Measurements from ENCODE around the gene GNAI1. TPM values are rescaled to one million over a fixed set of nuclear protein-coding genes. Genes with fewer than 3 reads are reported as not detected.

The GNAI1 gene
- total and polyA plus RNA-seq, 10 of the 15 experiments (the other 5 are each of a cell fraction or from before 2014, with no cell fraction given), result not detected

DNA sequence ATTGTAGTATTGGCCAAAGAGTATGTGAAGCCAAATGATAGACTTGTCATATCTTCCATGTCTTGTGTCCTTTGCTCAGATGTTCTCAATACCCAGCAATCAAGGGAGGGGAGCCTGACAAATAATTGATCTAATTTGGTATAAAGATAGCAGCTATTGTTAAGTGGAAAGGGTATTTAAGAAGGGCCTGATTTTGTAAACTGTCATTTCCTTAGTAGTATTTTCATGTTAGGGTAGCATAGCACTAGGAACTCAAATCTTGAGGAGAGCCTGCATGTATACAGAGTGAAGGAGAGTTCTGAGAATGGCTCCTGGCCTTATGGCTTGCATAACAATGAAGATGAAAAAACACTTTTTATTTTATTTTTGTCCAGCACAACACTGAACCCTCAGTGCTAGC, 53.1 kb downstream of the GNAI1 start:
- Histone ChIP-seq H3K27me3 (replicated peaks in 1 of 2; ENCODE audit: control insufficient read depth in 2 of 2, insufficient read depth in 2 of 2, low read length in 1 of 2) (no peaks in the 10 kb centered on the region), H3K4me2 (ENCODE audit: control insufficient read depth, insufficient read depth) (no peak overlapping the region), H4K20me1 (ENCODE audit: control insufficient read depth, insufficient read depth) (no peaks in the 10 kb centered on the region), H2AFZ (ENCODE audit: control insufficient read depth, low read depth, low read length) (no peak overlapping the region), H3K9ac (ENCODE audit: control insufficient read depth, insufficient read depth, low read length) (no peak overlapping the region), H3K4me1 (ENCODE audit: control insufficient read depth, insufficient read depth, low read length) (no peaks in the 10 kb centered on the region), H3K36me3 (ENCODE audit: control insufficient read depth in 2 of 2, insufficient read depth in 2 of 2, low read length in 1 of 2) (no peaks in the 10 kb centered on the region), H3K79me2 (ENCODE audit: control insufficient read depth, insufficient read depth, low read length) (no peaks in the 10 kb centered on the region), H3K9me3 (replicated peaks; ENCODE audit: control insufficient read depth, insufficient read depth, low read length) (no peaks in the 10 kb centered on the region), H3K27ac (ENCODE audit: control insufficient read depth, insufficient read depth) (no peak overlapping the region), H3K4me3 (no peak overlapping the region)
- no TSS peak for BruUV-seq (replicated peaks)
- CTCF ChIA-PET, result interaction anchor here (1.1 kb wide), 1 partner anchor 11 kb away, joined by 3 read pairs; no protein-coding TSS in a partner anchor
- in situ Hi-C loops (cut with MboI) (no loop called here), intact Hi-C loops (cut with micrococcal nuclease; ENCODE audit: unreplicated experiment) (no loop called here)
- TF ChIP-seq EGR1 (IDR thresholded peaks at IDR 0.05; ENCODE audit: borderline replicate concordance in 1 of 2, low read depth in 2 of 2, low read length in 2 of 2) (no peak), ZNF24 (IDR thresholded peaks at IDR 0.05) (no peak), CHD1 (IDR thresholded peaks at IDR 0.05; ENCODE audit: low read depth, low read length) (no peak), NBN (IDR thresholded peaks at IDR 0.05) (no peak)
- TF ChIP-seq, protein P1, sequence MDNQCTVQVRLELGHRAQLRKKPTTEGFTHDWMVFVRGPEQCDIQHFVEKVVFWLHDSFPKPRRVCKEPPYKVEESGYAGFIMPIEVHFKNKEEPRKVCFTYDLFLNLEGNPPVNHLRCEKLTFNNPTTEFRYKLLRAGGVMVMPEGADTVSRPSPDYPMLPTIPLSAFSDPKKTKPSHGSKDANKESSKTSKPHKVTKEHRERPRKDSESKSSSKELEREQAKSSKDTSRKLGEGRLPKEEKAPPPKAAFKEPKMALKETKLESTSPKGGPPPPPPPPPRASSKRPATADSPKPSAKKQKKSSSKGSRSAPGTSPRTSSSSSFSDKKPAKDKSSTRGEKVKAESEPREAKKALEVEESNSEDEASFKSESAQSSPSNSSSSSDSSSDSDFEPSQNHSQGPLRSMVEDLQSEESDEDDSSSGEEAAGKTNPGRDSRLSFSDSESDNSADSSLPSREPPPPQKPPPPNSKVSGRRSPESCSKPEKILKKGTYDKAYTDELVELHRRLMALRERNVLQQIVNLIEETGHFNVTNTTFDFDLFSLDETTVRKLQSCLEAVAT (IDR thresholded peaks at IDR 0.05), result no peak
- DNase-seq (ENCODE audit: low read depth, low spot score), result no peak
- POLR2A ChIA-PET, result no interaction called here
- FAIRE-seq, result no peak
- SMC1A ChIA-PET (ENCODE audit: uncharacterized antibody, unreplicated experiment), result no interaction called here
- RAD21 ChIA-PET (ENCODE audit: unreplicated experiment), result no interaction called here
- no peak for ATAC-seq

DNA sequence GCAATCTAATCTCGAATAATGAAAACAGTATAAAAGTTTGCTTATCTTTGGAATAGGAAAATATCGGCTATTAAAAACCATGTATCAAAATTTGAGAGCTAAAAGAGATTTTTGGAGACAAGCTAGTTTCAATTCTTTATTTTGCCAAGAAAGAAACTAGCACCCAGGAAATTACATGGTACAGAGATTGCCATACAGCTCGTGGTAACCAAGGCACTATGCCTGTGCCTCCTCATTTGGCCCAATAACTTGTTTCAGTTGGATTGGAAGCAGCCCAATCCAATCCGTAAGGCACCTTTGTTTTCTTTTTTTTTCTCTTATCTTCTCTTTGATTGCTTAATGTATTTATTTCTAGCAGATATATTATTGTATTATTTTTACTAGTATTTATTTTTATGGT, 55.0 kb downstream of the GNAI1 start:
- FAIRE-seq (no peak), ATAC-seq (no peak), DNase-seq (ENCODE audit: low read depth, low spot score) (no peak)
- in situ Hi-C loops (cut with MboI), result no loop called here
- CTCF ChIA-PET, result no interaction called here
- H4K20me1 ChIP-seq (ENCODE audit: control insufficient read depth, insufficient read depth), result no peaks in the 10 kb centered on the region
- no peaks in the 10 kb centered on the region for H3K4me1 ChIP-seq (ENCODE audit: control insufficient read depth, insufficient read depth, low read length)
- RAD21 ChIA-PET (ENCODE audit: unreplicated experiment), result no interaction called here
- POLR2A ChIA-PET, result interaction anchor here (0.6 kb wide), 1 partner anchor 62 kb away, joined by 5 read pairs; no protein-coding TSS in a partner anchor
- no TSS peak for BruUV-seq (replicated peaks)
- H3K4me2 ChIP-seq (ENCODE audit: control insufficient read depth, insufficient read depth), result no peak overlapping the region
- H2AFZ ChIP-seq (ENCODE audit: control insufficient read depth, low read depth, low read length), result no peak overlapping the region
- H3K27ac ChIP-seq (ENCODE audit: control insufficient read depth, insufficient read depth), result no peak overlapping the region
- intact Hi-C loops (cut with micrococcal nuclease; ENCODE audit: unreplicated experiment), result no loop called here
- H3K79me2 ChIP-seq (ENCODE audit: control insufficient read depth, insufficient read depth, low read length), result no peaks in the 10 kb centered on the region
- H3K36me3 ChIP-seq (ENCODE audit: control insufficient read depth in 2 of 2, insufficient read depth in 2 of 2, low read length in 1 of 2), result no peaks in the 10 kb centered on the region
- no peaks in the 10 kb centered on the region for H3K9me3 ChIP-seq (replicated peaks; ENCODE audit: control insufficient read depth, insufficient read depth, low read length)
- H3K4me3 ChIP-seq, result no peak overlapping the region
- H3K27me3 ChIP-seq (replicated peaks in 1 of 2; ENCODE audit: control insufficient read depth in 2 of 2, insufficient read depth in 2 of 2, low read length in 1 of 2), result no peaks in the 10 kb centered on the region
- SMC1A ChIA-PET (ENCODE audit: uncharacterized antibody, unreplicated experiment), result no interaction called here
- WGBS (ENCODE audit: insufficient coverage, insufficient replicate concordance, low lambda C conversion rate, missing lambda C conversion rate), result 43% methylated on average over 4 of the region's 4 CpGs
- H3K9ac ChIP-seq (ENCODE audit: control insufficient read depth, insufficient read depth, low read length), result no peak overlapping the region
- TF ChIP-seq, protein P2, sequence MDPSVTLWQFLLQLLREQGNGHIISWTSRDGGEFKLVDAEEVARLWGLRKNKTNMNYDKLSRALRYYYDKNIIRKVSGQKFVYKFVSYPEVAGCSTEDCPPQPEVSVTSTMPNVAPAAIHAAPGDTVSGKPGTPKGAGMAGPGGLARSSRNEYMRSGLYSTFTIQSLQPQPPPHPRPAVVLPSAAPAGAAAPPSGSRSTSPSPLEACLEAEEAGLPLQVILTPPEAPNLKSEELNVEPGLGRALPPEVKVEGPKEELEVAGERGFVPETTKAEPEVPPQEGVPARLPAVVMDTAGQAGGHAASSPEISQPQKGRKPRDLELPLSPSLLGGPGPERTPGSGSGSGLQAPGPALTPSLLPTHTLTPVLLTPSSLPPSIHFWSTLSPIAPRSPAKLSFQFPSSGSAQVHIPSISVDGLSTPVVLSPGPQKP (IDR thresholded peaks at IDR 0.05; ENCODE audit: low read depth, low read length), result no peak
- TF ChIP-seq STAT1 (conservative IDR thresholded peaks at IDR 0.05), result no peak
- TF ChIP-seq, protein P3, sequence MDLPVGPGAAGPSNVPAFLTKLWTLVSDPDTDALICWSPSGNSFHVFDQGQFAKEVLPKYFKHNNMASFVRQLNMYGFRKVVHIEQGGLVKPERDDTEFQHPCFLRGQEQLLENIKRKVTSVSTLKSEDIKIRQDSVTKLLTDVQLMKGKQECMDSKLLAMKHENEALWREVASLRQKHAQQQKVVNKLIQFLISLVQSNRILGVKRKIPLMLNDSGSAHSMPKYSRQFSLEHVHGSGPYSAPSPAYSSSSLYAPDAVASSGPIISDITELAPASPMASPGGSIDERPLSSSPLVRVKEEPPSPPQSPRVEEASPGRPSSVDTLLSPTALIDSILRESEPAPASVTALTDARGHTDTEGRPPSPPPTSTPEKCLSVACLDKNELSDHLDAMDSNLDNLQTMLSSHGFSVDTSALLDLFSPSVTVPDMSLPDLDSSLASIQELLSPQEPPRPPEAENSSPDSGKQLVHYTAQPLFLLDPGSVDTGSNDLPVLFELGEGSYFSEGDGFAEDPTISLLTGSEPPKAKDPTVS (IDR thresholded peaks at IDR 0.05; ENCODE audit: low read depth, low read length), result no peak
- TF ChIP-seq, protein P4, sequence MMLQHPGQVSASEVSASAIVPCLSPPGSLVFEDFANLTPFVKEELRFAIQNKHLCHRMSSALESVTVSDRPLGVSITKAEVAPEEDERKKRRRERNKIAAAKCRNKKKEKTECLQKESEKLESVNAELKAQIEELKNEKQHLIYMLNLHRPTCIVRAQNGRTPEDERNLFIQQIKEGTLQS (IDR thresholded peaks at IDR 0.05; ENCODE audit: borderline replicate concordance, extremely low read depth, low read depth, low read length), result no peak
- no peak for TF ChIP-seq HDAC2 (IDR thresholded peaks at IDR 0.05)
- TF ChIP-seq SUPT20H (IDR thresholded peaks at IDR 0.05; ENCODE audit: borderline replicate concordance, control insufficient read depth, low read depth, low read length), result no peak
- no peak for TF ChIP-seq EED (IDR thresholded peaks at IDR 0.05; ENCODE audit: low read depth)
- TF ChIP-seq TAF1 (IDR thresholded peaks at IDR 0.05; ENCODE audit: borderline replicate concordance, low read depth, low read length), result no peak
- TF ChIP-seq KAT2A (conservative IDR thresholded peaks at IDR 0.05; ENCODE audit: control insufficient read depth, low read depth, low read length), result no peak

Measured in GM12878 (cell line).